NCI-H345 (cell line): ENCODE results near the gene LDLRAP1.
"Not testable (repeated sequence)": the region's sequence is repeated elsewhere in the genome, so short reads cannot be mapped to it uniquely, and the experiment has no call there.

ENCODE experiments used
- DNase-seq: peaks from one replicate; lab custom pipeline; 2025; lab: John Stamatoyannopoulos, UW

Gene LDLRAP1

DNA sequence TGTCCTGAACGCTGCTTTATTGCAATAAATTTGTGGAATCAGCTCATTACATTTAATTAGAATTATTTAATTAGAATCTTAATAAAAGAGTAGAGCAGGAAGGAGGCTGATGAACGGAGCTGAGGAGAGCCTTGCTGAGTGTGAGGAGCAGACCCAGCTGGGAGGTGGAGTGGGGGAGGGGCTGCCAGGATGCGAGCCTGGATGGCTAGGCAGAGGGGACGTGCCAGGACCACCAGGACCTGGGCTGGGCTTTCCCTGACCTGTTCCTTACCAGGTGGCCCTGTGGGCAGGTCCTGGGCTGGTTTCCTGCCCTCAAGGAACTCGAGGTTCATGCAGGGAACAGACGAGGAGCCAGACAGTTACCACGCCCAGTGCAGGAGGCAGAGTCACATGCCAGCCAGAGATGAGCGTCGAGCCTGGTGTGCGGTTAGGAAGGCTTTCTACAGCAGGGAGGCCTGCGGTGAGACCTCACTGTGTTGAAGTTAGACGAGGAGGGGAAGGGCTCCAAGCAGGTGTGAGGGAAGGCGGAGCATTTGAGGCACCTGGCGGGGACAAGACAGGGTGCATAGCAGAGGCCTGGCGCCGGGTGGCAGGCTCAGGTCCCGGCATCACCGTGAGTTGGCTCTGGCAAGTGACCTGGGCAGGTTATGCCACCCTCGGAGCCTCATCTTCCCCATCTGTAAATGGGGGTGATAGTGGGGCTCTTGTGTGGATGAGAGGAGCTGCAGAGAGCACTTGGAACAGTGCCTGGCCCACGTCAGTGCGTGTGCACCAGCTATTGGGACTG is 33.9 kb downstream of the LDLRAP1 start:
- no peak for DNase-seq

DNA sequence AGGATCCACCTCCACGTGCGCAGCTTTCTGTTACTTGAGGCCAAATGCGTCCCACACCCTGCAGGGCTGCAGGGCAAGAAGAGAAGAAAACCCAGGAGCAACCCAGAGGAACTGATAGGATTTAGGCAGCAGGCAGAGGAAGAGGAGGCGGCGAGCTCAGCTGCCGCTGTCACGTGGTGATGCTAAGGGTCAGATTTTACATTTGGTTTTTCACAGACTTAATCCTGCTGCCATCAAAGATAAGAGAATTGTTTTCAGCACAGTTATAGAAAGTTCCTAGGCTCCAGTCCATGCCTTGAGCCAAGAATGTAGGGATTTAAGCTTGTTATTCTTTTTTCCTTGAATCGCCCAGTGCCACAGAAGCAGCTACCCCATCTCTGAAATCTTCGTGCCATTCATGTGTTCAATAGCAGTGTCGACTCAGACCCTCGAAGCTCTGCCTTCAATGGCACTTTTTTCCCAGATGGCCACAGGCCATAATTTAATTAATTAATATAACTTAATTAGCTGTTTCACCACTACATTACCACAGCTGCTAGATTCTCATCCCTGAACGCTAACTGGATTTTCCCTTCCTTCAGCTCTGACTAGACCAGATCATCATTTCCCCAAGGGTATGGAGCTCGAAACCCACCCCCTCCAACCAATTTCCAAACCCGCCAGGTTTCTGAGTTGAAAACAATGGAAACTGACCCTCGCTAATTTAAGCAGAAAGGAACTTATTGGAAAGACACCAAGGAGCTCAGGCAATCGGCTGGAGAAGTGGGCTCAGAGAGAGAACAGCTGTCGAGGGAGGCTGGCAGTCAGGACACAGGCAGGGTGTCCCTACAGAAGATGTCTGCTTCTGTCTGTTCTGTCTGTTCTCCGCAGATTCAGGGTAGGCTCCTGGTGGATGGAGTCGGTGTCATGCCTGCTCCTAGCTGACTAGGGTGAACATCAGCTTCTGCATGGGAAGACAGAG is 36.2 kb downstream of the LDLRAP1 start:
- DNase-seq, result no peak

DNA sequence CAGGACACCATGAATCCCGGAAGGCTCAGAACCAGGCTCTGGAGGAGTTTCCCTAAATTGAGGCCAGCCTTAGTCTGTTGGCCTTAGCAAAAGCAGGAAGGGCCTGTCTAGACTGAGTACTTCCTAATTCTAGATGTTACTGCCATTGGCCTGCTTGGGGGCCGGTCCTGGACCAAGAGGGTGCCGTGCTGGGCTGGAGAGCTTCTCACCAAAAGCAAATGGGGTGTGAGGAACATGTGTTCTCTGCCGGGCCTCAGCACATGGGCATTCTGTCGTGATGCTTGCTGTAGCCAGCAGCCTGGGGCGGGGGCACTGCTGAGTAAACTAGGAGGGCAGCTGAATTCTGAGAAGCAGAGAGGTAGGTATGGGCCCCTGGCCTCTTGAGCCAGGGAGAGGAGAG is 37.5 kb downstream of the LDLRAP1 start:
- DNase-seq, result no peak

DNA sequence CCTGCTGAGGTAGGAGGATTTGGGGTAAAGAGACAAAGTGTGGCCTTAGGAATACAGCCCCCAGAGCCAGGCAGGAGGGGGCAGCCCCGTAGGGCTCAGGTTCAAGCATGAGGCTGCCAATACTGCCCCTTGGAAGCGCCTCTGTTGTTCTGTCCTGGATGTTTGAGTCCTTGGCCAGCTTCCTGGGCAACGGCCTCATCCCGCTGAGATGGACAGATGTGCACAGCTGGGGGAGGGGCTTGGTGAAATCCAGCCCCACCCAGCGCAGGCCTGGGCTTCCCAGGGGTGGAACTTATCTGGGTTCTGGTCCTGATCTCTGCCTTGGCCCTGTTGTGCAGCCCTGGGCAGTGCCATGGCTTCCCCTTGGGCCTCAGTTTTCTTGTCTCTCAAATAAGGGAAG is 38.4 kb downstream of the LDLRAP1 start:
- no peak for DNase-seq

DNA sequence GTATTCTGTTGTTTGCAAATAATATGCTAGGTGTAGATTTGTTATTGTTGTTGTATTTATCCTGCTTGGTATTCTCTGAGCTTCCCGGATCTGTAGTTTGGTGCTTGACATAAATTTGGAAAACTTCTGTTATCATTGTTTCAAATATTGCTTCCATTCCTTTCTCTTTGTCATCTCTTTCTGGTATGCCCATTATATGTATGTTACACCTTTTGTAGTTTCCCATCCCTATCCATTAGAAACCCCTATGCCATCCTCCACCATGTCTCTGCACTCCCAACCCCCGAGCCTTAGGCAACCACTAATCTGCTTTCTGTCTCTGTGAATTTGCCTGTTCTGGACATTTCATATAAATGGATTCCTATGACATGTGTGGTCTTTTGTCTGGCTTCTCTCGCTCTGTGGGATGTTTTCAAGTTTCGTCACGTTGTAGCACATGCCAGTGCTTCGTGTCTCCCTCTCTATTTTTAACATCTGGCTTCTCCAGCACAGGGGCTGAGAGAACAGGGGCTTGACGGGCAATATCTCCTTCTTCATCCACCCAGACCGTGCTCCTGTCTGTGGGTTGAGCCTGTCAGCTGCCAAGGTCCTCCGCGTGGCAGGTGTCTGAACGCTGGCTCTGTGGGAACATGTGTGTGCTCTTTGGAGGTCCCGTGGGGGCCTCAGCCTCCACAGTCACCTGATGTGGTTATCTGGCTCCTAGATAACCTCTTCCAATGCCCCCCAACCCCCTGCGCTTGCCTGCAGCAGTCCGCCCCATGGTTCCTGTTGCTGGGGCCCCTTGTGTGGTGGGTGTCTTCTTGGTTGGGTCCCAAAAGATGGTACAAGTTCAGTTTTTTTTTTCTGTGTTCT is 40.3 kb downstream of the LDLRAP1 start:
- no peak for DNase-seq

DNA sequence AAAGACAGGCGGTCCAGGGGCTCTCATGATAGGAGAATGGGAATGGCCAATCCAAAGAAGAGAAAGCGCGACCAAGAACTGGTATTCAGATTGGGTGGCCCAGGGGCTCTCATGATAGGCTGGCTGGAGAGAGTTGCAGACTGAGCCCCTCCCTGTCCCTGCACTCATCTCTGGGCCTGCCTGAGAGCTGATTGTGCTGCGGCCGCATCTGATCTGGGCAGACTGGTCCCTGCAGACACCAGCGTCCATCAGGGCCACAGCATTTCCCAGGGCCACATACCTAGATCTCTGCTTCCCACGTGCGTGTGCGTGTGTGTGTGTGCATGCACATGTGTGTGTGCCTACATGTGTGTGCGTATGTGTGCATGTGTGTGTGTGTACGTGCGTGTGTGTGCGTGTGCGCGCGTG is 42.8 kb downstream of the LDLRAP1 start:
- no peak for DNase-seq

DNA sequence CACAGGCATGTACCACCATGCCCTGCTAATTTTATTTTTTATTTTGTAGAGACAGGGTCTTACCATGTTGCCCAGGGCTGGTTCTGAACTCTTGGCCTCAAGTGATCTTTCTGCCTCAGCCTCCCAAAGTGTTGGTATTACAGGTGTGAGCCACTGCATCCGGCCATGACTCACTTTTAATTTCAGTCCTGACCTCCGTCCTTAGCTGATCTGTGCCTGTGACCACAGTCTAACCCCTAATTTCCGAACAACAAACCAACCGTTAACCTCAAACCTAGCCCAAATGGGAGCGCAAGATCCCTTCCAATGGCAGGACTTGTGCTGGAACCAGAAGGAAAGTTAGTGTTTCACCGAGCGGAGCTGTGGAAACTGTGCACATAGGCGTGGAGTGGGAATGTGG is 43.9 kb downstream of the LDLRAP1 start:
- DNase-seq, result no peak

DNA sequence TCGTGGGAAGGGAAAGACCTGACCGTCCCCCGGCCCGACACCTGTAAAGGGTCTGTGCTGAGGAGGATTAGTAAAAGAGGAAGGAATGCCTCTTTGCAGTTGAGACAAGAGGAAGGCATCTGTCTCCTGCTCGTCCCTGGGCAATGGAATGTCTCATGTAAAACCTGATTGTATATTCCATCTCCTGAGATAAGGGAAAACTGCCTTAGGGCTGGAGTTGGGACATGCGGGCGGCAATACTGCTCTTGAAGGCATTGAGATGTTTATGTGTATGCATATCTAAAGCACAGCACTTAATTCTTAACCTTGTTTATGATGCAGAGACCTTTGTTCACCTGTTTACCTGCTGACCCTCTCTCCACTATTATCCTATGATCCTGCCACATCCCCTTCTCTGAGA is 44.8 kb downstream of the LDLRAP1 start:
- DNase-seq, result not testable (repeated sequence)

DNA sequence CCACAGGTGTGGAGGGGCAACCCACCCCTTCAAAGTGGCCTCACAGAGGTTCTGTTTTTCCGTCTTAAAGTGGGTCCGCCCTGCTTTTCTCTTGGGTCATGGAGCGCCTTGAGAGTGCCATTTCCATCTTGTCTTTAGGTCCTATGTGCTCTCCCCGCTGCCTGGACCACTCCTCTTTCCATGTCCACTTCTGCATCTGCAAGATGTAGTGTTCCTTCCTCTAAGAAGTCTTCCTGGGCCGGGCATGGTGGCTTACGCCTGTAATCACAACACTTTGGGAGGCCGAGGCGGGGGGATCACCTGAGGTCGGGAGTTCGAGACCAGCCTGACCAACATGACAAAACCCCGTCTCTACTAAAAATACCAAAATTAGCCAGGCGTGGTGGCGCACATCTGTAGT is 45.4 kb downstream of the LDLRAP1 start:
- not testable (repeated sequence) for DNase-seq

DNA sequence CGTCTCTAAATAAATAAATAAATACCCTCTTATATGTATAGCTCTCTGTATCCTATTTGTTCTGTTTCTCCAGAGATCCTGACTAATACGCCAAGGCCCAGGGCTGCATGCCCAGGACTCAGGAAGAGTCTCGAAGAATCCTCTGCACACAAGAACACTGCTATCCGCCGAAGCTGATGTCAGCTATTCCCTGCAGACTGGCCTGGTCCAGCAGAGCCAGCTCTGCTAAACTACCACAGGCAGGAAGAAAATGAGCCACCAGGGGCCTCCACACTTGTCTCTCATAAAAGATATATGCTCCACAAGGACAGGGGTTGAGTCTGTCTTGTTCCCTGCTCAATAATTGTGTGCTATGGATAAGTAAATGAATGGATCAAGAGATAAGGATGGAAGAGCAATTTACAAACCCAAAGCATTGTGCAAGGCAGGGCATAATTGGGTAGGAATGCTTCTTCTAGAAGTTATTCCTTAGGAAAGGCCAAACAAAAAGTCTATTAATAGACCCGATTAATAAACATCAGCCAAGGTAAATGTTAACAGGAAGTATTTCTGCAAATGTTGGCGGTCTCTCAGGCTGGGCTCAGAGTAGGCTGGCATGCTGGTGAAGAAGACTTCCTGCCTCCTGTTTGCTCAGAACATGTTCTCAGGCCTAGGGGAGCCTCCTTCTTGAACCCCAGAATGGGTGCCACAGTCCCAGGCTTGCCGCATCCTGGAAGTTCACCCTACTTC is 46.9 kb downstream of the LDLRAP1 start:
- DNase-seq, result no peak

DNA sequence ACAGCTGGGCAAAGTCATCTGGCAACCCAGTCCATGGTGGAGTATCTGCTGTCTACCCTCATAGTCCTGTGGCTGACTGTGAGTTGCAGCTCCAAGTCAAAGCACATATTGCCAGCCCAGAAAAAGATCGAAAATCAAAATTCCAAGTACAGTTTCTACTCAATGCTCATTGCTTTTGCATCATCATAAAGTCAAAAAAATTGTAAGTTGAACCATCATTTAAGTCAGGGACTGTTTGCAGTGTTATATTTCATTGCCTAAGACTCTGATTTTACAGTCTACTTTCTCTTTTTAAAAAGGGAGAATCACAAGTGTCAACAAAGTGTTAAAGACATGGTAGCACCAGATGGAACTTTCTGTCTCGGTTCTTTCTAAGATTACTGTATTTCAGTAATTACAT is 50.5 kb downstream of the LDLRAP1 start:
- DNase-seq, result no peak

DNA sequence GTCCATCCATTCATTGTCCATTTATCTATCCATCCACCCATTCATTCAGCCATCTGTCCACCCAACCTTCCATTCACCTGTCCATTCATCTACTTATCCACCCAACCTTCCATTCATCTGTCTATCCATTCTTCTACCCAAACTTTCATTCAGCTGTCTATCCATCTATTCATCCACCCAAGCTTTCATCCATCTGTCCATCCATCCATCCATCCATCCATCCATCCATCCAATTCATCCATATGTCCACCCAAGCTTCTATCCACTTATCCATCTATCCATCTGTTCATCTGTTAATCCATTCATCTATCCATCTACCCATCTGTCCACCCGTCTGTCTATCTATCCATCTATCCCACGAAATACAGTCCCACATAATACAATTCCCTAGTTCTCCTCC is 51.6 kb downstream of the LDLRAP1 start:
- no peak for DNase-seq

DNA sequence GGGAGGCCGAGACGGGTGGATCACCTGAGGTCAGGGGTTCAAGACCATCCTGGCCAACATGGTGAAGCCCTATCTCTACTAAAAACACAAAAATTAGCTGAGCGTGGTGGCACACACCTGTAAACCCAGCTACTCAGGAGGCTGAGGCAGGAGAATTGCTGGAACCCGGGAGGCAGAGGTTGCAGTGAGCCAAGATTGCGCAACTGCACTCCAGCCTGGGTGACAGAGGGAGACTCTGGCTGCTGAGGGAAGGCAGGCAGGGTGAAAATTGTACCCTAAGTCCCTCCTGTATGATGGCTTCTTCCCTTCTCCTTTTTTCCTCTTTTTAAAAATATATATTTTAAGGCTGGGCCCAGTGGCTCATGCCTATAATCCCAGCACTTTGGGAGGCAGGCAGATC is 53.2 kb downstream of the LDLRAP1 start:
- not testable (repeated sequence) for DNase-seq

DNA sequence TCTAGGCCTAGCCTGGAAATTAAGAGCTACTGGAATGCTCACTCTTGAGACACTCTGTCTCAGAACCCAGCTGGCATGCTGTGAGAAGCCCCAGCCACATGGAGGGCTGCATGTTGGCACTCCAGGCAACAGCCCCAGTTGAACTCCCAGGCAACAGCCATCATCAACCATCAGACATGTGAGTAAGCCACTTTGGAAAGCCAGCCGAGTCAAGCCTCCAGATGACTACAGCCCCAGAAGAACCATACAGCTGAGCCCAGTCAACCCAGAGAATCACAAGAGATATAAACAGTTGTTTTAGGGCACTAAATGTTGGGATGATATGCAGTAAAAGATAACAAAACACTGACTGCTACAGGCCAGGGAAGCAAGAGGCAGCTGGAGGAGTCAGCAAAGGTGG is 55.5 kb downstream of the LDLRAP1 start:
- DNase-seq, result no peak

DNA sequence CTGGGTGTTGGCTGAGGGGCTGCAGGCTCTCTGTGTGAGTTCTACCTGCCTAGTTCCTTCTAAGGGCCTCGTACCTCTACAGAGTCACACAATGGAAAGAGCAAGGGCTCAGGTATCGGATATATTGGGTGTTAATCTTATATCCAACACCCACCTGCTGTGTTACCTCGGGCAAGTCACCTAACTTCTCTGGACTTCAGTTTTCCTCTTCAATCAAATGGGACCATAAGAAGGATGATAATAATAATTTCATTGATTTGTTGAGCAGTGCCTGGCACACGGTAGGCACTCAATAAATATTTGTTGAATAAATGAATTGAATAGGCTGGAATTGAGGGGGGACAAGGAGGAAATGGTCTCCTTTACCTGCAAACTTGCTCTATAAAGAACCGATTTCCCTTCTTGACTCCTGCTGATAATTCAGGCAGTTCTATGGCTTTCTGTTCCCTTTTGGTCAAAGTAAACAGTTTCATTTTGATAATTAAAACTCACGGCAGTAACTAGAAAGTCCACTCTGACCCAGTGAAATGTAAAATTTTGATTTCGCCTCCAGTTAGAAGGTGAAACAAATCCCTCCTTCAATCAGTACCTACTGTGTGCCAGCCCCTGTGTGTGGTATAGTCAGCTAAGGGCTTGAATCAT is 56.7 kb downstream of the LDLRAP1 start:
- no peak for DNase-seq

DNA sequence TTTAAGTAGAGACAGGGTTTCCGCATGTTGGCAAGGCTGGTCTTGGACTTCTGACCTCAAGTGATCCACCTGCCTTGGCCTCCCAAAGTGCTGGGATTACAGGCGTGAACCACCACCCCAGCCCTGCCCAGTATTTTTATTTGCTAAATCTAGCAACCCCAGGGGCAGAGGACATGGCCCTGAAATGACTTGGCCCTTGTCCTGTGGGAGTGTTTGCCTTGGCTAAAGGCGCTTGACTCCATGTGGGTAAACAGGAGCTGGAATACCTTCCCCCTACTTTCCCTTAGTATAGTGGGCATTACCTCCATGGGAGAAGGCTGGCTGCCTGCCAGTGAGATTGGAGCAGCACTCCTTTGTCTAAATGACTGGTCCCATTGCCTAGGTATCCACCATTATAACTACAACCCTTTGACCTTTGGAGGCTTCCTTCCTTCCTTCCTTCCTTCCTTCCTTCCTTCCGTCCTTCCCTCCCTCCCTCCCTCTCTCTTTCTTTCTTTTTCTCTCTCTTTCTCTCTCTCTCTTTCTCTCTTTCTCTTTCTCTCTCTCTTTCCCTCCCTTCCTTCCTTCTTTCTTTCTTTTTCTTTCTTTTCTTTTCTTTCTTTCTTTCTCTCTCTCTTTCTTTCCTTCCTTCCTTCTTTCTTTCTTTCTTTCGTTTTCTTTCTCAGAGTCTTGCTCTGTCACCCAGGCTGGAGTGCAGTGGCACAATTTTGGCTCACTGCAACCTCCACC is 57.7 kb downstream of the LDLRAP1 start:
- DNase-seq, result not testable (repeated sequence)

DNA sequence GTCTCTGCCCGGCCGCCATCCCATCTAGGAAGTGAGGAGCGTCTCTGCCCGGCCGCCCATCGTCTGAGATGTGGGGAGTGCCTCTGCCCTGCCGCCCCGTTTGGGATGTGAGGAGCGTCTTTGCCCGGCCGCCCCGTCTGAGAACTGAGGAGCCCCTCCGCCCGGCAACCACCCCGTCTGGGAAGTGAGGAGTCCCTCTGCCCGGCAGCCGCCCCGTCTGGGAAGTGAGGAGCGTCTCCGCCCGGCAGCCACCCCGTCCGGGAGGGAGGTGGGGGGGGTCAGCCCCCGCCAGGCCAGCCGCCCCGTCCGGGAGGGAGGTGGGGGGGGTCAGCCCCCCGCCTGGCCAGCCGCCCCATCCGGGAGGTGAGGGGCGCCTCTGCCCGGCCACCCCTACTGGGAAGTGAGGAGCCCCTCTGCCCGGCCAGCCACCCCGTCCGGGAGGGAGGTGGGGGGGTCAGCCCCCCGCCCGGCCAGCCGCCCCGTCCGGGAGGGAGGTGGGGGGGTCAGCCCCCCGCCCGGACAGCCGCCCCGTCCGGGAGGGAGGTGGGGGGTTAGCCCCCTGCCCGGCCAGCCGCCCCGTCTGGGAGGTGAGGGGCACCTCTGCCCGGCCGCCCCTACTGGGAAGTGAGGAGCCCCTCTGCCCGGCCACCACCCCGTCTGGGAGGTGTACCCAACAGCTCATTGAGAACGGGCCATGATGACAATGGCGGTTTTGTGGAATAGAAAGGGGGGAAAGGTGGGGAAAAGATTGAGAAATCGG is 60.6 kb downstream of the LDLRAP1 start:
- DNase-seq, result not testable (repeated sequence)

DNA sequence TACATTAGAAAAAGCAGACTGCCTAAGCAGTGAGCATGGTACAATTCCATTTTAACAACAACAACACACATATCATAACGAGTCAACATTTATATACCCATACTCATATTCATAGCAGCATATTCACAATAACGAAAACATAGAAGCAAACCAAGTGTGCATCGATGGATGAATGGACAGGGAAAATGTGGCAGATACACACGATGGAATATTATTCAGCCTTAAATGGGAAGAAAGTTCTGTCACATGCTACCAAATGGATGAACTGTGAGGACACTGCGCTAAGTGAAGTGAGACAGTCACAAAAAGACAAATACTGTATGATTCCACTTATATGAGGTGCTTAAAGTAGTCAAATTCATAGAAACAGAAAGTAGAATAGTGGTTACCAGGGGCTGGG is 63.7 kb downstream of the LDLRAP1 start:
- no peak for DNase-seq

DNA sequence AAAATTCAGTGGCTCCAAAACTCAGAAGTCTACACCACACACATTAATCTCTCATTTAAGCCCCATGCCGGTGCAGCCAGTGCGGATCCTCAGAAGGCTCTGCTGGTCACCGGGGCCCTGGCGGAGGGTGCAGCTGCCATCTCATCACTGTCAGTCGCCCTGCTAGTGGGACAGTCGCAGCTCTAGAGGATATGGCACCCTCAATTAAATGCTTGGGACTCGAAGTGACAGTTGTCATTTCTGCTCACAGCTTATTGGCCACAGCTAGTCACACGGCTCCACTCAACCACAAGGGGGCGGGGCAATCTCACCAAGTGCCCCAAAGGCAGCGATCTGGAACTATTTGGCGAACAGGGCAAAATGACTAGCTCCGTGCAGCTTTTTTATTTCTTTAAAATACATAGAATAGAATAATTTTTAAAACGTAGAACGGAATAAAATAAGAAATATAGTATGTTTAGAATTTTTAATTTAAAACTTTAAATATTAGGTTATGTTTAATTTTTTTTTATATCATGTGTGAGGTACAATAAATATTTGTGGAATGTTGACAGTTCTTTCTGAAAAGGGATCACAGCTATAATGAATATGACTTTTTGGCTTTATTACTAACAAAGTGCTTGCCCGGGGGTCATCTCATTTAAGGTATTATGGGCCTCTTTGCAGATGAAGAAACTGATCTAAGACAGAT is 65.2 kb downstream of the LDLRAP1 start:
- DNase-seq, result peak; percentile 51
